IPS-11a (cell line): Measurements from ENCODE around the gene CCDC34.

Source experiments
- H3K4me3 ChIP-seq: one replicate; pipeline ENCODE4 v1.5.1; 2013; ENCODE audit warnings: low read depth, low read length, control low read depth

The CCDC34 gene

DNA sequence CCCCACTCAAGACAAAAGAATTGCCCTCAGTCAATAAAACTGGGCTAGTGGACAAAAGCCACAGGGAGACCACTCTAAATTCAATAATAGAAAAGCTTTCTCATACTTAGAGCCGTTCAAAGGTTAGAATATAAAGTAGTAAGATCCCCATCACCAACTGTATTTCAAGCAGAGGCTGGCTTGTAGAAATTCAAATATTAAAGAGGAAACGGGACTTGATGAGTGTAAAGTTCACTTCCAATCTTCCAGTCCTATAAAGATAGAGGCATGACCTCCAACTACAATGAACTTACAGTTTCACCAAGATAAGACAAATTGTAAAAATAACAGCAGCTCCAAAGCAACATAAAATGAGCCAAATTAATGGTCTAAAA is 70.4 kb downstream of the CCDC34 start:
- H3K4me3 ChIP-seq = no peak overlapping the region

DNA sequence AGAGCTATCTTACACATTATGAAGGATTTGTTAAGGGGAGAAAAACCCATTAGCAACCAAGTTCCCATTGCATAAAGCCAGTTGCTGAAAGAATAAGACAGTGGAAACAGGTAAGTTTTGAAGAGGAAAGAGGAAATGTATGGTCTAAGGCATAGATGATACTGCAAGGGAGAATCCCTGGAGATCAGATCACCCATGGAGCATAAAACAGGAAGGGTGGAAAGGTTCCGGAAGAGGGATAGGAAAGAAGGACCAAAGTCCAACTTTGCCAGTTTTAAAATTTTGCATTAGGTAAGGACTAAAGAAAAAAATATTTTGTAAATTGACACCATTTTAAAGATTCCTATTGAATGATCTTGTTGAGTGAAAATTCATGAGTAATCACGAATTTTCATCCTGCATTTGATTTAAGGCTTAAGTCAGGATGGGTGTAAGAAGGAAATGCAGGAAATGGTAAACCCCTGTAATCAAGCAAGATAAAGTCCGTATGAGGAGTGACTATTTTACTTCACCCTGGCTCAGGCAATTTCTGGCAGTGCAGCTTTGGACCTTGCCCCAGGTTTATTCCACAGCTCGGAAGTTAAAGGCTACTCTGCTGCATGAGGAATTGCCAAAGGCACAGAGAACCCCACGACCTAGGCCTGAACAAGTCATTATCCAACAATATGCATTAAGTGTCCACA is 70.9 kb downstream of the CCDC34 start:
- no peak overlapping the region for H3K4me3 ChIP-seq

DNA sequence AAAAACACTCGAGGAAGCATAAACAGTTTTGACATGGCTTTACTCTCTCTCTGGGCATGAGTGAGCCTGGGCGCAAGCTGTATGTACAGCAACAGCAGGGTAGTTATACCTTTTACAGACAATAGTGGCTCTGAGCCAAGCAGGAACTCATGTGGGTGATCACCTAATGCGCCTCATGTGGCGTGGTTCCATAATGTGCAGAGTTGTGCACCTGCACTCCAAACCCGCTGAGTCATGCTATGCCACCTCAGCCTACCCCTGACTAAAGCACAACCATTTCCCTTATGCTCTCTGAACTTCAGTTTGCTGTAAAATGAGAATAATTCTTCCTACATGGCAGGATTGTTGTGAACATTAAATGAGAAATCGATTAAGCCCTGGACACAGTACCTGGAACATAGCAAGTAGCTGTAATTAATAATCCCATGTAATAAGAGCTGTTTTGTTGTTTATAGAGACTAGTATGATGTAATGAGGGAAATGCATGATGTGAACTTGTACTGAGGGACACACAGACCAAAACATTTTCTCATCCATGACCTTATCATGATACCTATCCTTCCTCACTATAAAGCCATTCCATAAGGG is 71.6 kb downstream of the CCDC34 start:
- H3K4me3 ChIP-seq = no peak overlapping the region

DNA sequence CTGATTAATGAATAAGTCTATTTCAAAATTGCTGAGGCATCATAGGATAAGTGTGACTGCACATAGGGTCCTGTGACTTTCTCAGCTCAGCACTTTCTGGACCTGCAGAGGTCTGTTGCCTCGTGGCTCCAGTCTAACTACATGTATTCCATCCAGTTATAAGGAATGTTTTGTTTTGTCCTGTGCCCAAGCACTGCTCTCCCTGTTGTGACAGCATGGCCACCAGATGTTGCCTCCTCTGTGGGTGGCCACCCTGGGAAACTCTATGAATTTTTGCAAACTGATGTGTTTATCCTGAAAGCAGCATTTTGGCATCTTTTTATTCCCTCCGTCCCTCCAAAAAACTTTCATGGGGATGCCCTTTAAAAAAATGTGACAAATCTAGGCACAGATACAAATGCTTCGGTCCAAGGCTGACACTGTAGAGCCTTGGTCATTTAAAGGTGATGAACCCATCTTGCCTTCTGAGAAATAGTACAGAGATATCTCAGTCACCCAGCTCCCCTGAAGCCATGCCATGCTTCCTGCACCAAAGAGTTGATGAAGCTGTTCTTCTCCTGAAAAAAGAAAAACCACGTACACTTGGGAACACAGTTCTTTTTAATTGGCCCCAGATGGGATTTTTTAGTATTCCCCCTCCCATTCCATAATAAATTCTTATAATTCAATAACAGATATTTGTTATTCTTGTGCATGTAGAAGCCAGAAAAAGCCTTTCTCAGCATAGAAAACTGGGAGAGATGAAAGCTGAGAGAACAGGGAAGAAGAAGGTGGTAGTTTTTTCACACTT is 72.6 kb downstream of the CCDC34 start:
- no peak overlapping the region for H3K4me3 ChIP-seq
